Thyroid gland (tissue), 4 donors: ENCODE measurements around the gene PDE8B. TPM values are rescaled to one million over a fixed set of nuclear protein-coding genes. Genes with fewer than 3 reads are reported as not detected.

Experiments used
- DNase-seq, 2 donors: peaks; one replicate each; pipeline ENCODE4 v3.0.0-alpha.2; 2019
- H3K27ac ChIP-seq, 3 donors: fragments of 200-600 bp; sonication (generic); 1 replicate in 2 of 3; 2 replicates in 1 of 3; pipeline ENCODE4 v1.5.1; 2016 to 2019; ENCODE audit warnings: mild to moderate bottlenecking in 1 of 3, moderate library complexity in 1 of 3
- H3K27me3 ChIP-seq: fragments of 200-600 bp; sonication (generic); one replicate; pipeline ENCODE4 v1.5.1; 2019
- H3K36me3 ChIP-seq, 2 donors: fragments of 200-600 bp; sonication (generic); one replicate each; pipeline ENCODE4 v1.5.1; 2016 to 2019
- H3K4me1 ChIP-seq, 2 donors: fragments of 200-600 bp; sonication (generic); one replicate each; pipeline ENCODE4 v1.5.1; 2017 to 2019
- H3K4me3 ChIP-seq, 3 donors: fragments of 200-600 bp; sonication (generic); replicated peaks in 1 of 3; 1 replicate in 2 of 3; 2 replicates in 1 of 3; pipeline ENCODE4 v1.5.1; 2016; ENCODE audit warnings: mild to moderate bottlenecking in 1 of 3
- H3K9me3 ChIP-seq: fragments of 200-600 bp; sonication (generic); one replicate; pipeline ENCODE4 v1.5.1; 2017
- POLR2A ChIP-seq, 2 donors: fragments of 450-650 bp; IDR thresholded peaks; one replicate each; pipeline ENCODE4 v1.6.1; 2017; ENCODE audit warnings: antibody characterized with exemption in 2 of 2, mild to moderate bottlenecking in 2 of 2, moderate library complexity in 1 of 2
- WGBS, 2 donors: methylation state at CpG; one replicate each; pipeline ENCODE4 v1.1.5; 2017; 5-methylcytosine and 5-hydroxymethylcytosine counted together
- intact Hi-C: fragments of 100-400 bp; cut with DNase I; formaldehyde crosslinking; loops from one replicate; pipeline ENCODE4 v1.15.1; 2023
- total RNA-seq, 4 donors: library from RNA; depleted of rRNA; stranded (reverse); fragments of >200 nt; gene quantifications; one replicate each; pipeline ENCODE4 v1.2.3, GENCODE V29; 2016
- TF ChIP-seq, protein P1 (sequence below), 6 experiments: fragments of 200-600 bp in 3 of 6; fragments of 450-650 bp in 3 of 6; sonication (generic) in 3 of 6; IDR thresholded peaks; one replicate each; pipeline ENCODE4 v1.5.1; 2016 to 2019; ENCODE audit warnings: antibody characterized with exemption in 6 of 6, mild to moderate bottlenecking in 2 of 6, inconsistent platforms in 1 of 6, moderate library complexity in 1 of 6

Gene PDE8B
- total RNA-seq, 4 donors from 2014 or later, result 113 to 279 (median 218) TPM

- TF ChIP-seq, protein P1, sequence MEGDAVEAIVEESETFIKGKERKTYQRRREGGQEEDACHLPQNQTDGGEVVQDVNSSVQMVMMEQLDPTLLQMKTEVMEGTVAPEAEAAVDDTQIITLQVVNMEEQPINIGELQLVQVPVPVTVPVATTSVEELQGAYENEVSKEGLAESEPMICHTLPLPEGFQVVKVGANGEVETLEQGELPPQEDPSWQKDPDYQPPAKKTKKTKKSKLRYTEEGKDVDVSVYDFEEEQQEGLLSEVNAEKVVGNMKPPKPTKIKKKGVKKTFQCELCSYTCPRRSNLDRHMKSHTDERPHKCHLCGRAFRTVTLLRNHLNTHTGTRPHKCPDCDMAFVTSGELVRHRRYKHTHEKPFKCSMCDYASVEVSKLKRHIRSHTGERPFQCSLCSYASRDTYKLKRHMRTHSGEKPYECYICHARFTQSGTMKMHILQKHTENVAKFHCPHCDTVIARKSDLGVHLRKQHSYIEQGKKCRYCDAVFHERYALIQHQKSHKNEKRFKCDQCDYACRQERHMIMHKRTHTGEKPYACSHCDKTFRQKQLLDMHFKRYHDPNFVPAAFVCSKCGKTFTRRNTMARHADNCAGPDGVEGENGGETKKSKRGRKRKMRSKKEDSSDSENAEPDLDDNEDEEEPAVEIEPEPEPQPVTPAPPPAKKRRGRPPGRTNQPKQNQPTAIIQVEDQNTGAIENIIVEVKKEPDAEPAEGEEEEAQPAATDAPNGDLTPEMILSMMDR (IDR thresholded peaks at IDR 0.05), result no peak
- TF ChIP-seq POLR2A (IDR thresholded peaks at IDR 0.05), result no peak
- H3K4me1 ChIP-seq, result peaks cover 10 to 46% of the 10 kb centered on the region in 2 donors
- H3K27me3 ChIP-seq, result no peaks in the 10 kb centered on the region
- peak; percentile 14 to 33 for DNase-seq
- no peaks in the 10 kb centered on the region for H3K36me3 ChIP-seq
- intact Hi-C loops, result no loop called here
- H3K9me3 ChIP-seq, result no peaks in the 10 kb centered on the region
- peak overlapping the region in 1 of 3 donors; percentile 62 for H3K4me3 ChIP-seq
- 78 to 80% methylated on average over 14 of the region's 14 CpGs for WGBS, 2 donors
- H3K27ac ChIP-seq, result peak overlapping the region; percentile 56 to 80 (median 74)
Measured at GRCh38 chr5:77209495-77210090, 887 bp upstream of the PDE8B start.

DNA sequence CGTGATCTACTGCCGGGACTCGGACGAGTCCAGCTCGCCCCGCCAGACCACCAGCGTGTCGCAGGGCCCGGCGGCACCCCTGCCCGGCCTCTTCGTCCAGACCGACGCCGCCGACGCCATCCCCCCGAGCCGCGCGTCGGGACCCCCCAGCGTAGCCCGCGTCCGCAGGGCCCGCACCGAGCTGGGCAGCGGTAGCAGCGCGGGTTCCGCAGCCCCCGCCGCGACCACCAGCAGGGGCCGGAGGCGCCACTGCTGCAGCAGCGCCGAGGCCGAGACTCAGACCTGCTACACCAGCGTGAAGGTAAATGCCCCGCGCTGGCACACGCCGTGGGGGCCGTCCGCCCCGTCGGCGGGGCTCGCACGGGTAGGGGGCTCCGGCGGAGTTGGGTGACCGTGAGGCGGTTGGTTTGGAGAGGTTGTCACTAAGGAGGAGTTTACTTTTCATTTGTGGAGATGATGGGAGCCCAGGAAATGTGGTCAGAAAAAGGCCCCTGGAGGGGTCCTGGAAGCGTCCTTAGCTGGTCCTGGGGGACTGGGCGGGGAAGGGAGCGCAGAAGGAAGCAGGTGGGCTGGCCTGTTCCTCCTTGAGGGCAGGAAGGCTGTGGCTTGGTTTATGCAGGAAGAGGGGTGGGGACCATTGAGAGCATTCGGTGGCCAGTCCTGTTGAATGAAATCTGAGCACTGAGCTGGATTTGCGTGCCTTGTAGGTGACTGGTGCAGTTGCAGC is 647 bp downstream of the PDE8B start:
- H3K4me3 ChIP-seq, result peak overlapping the region; percentile 43 to 79 (median 62)
- peak; percentile 77 to 78 for DNase-seq
- intact Hi-C loops, result no loop called here
- 1 to 3% methylated on average over 18 to 32 of the region's 61 CpGs for WGBS, 2 donors
- peaks cover 13 to 58% of the 10 kb centered on the region in 2 donors for H3K4me1 ChIP-seq
- no peaks in the 10 kb centered on the region for H3K36me3 ChIP-seq
- TF ChIP-seq, protein P1 (IDR thresholded peaks at IDR 0.05), result no peak
- TF ChIP-seq POLR2A (IDR thresholded peaks at IDR 0.05), result peak in 1 of 2 donors; percentile 92
- H3K9me3 ChIP-seq, result no peaks in the 10 kb centered on the region
- H3K27me3 ChIP-seq, result no peaks in the 10 kb centered on the region
- H3K27ac ChIP-seq, result peak overlapping the region; percentile 80 to 88 (median 87)

GRCh38 chr5:77211691-77212047 is 1.2 kb downstream of the PDE8B start:
- 16 to 17% methylated on average over 10 of the region's 10 CpGs for WGBS, 2 donors
- Histone ChIP-seq H3K9me3 (no peaks in the 10 kb centered on the region), H3K27ac (peak overlapping the region; percentile 80 to 88 (median 87)), H3K36me3 (no peaks in the 10 kb centered on the region), H3K27me3 (no peaks in the 10 kb centered on the region), H3K4me1 (peaks cover 13 to 58% of the 10 kb centered on the region in 2 donors), H3K4me3 (peak overlapping the region; percentile 43 to 79 (median 62))
- TF ChIP-seq, protein P1 (IDR thresholded peaks at IDR 0.05), result no peak
- TF ChIP-seq POLR2A (IDR thresholded peaks at IDR 0.05), result no peak
- intact Hi-C loops, result no loop called here
- no peak for DNase-seq

GRCh38 chr5:77213601-77214000 is 3.1 kb downstream of the PDE8B start:
- H3K4me3 ChIP-seq, result no peak overlapping the region
- peak overlapping the region in 1 of 3 donors; percentile 4 for H3K27ac ChIP-seq
- intact Hi-C loops, result no loop called here
- 57 to 63% methylated on average over 1 of the region's 1 CpG for whole genome bisulfite sequencing, 2 donors
- TF ChIP-seq, protein P1 (IDR thresholded peaks at IDR 0.05), result no peak
- TF ChIP-seq POLR2A (IDR thresholded peaks at IDR 0.05), result no peak
- H3K9me3 ChIP-seq, result no peaks in the 10 kb centered on the region
- H3K27me3 ChIP-seq, result no peaks in the 10 kb centered on the region
- peaks cover 16 to 48% of the 10 kb centered on the region in 2 donors for H3K4me1 ChIP-seq
- no peaks in the 10 kb centered on the region for H3K36me3 ChIP-seq
- no peak for DNase-seq

- intact Hi-C loops, result no loop called here
- DNase-seq, result no peak
Measured at GRCh38 chr5:77214151-77214550, 3.7 kb downstream of the PDE8B start.

More at GRCh38 chr5:77214151-77214550, 3.7 kb downstream of the PDE8B start:
- Histone ChIP-seq H3K4me3 (no peak overlapping the region), H3K27me3 (no peaks in the 10 kb centered on the region), H3K9me3 (no peaks in the 10 kb centered on the region), H3K36me3 (no peaks in the 10 kb centered on the region), H3K27ac (peak overlapping the region in 1 of 3 donors; percentile 4), H3K4me1 (peaks cover 16 to 45% of the 10 kb centered on the region in 2 donors)
- no peak for TF ChIP-seq POLR2A (IDR thresholded peaks at IDR 0.05)
- TF ChIP-seq, protein P1 (IDR thresholded peaks at IDR 0.05), result no peak
- 76 to 88% methylated on average over 4 of the region's 4 CpGs for WGBS, 2 donors
